Mucosa of descending colon (tissue), 3 donors: ENCODE results near the gene ZBTB17. TPM values are rescaled to one million over a fixed set of nuclear protein-coding genes. Genes with fewer than 3 reads are reported as not detected.

Experiments used
- ATAC-seq: fragments of 200-7000 bp; cut with Tn5 transposase; one replicate; pipeline ENCODE4 v1.9.1; 2020; ENCODE audit warnings: mild to moderate bottlenecking, moderate library complexity
- DNase-seq, 3 donors: peaks; one replicate each; pipeline ENCODE4 v3.0.0-alpha.2; 2020
- H3K36me3 ChIP-seq: fragments of 200-600 bp; one replicate; pipeline ENCODE4 v1.8.0; 2021; ENCODE audit warnings: low read depth, mild to moderate bottlenecking
- H3K4me1 ChIP-seq: fragments of 200-600 bp; one replicate; pipeline ENCODE4 v1.8.0; 2021; ENCODE audit warnings: low read depth, mild to moderate bottlenecking
- H3K4me3 ChIP-seq: fragments of 200-600 bp; one replicate; pipeline ENCODE4 v1.8.0; 2021; ENCODE audit warnings: mild to moderate bottlenecking
- H3K9me3 ChIP-seq: fragments of 200-600 bp; one replicate; pipeline ENCODE4 v1.8.0; 2021; ENCODE audit warnings: mild to moderate bottlenecking
- intact Hi-C, 2 donors: fragments of 100-400 bp; cut with DNase I in 1 of 2; cut with micrococcal nuclease in 1 of 2; formaldehyde crosslinking; loops; one replicate each; pipeline versions ENCODE4 v1.11.0 to v1.11.1; 2022; cut with DNase I, micrococcal nuclease
- total RNA-seq, 3 donors: library from RNA; stranded (reverse); fragmentation: NEBNext Ultra II Directional in 2 of 3; extraction: Animal tissue kit (Norgen Biotek cat#: 25700) in 2 of 3; gene quantifications; one replicate each; pipeline versions ENCODE4 v1.2.1 to v1.2.4, GENCODE V29; 2021 to 2023
- TF ChIP-seq, protein P1 (sequence below): fragments of 200-600 bp; IDR thresholded peaks from one replicate; pipeline ENCODE4 v1.8.0; 2022; ENCODE audit warnings: antibody characterized with exemption, mild to moderate bottlenecking
- donor health status: DM: no; HTN: no; CAD: no; lungs with moderate emphysema.
- donor health status: DM: no; HTN: no; CAD: no.
- donor health status: DM: no; HTN: yes; CAD: no.

The ZBTB17 gene
- total RNA-seq, 3 donors from 2014 or later, result 29.2 to 40.8 (median 34.6) TPM

DNA sequence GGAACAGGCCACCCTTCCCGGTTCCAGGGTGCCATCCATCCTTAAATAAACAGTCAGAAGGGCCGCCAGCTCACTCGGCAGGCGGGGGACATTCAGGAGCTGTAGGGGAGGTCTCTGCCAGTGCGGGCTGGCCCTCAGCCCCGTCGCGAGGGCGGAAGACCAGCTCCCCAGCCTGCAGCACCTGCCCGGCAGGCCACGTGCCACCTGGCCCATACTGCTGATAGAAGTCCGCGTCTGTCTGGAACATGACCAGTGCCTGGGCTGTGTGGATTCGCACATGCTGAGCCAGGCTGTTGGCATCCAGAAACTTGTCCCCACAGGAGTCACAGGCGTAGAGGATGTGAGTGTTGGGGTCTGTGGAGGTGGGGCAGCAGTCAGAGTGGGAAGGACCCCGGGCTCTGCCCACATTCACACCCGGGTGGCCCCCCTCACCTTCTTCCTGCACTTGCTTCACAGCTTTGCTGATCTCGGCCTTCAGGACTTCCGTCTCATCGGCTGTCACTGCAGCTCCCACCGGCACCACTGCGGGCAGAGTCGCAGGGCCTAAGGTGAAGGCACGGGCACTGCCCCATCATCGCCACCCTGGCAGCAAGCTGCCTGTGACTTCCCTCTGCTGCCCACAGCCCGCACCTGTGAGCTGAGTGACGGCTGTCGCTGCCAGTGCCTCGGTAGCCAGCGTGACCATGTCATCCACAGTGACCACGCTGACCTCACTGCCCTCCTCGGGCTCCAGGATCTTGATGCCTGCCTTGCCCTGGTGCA lies 33.8 kb downstream of the ZBTB17 start:
- peaks cover 17% of the 10 kb centered on the region for H3K36me3 ChIP-seq

DNA sequence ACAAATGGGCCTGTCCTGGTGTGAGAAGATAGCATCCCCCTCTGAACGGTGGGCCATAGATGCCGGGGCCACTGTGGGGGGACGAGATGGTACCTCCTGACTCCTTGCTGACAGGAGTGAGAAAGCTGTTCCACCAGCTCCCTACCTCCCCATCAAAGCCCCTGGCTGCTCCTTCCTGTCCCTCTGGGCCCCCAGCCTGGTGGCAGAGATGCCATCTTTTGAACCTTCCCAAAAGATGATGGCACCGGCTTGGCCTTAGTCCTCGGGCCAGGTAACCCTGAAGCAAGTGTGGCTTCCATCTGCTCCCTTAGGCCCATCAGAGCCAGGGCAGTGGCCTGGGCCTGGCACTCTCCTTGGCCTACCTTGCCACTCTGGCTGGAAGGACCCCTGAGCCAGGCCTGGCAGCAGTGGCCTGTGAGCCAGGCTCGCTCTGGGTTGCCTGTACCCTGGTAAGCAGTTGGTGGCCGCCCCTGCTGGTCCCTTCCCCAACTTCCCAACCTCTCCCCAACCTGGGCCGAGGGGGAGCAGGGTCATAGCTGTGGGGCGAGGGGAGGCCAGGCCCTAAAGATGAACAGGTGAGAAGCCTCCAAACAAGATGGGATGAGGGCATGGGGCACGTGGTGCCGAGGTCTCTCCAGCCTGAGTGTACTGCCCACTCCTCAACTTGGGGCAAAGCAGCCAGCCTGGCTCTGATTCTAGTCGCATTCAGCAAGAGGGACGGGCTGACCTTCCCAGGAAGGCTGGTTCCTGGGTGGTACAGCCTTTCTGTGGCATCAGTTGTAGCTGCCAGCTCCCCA lies 34.7 kb downstream of the ZBTB17 start:
- DNase-seq (no peak), ATAC-seq (no peak)
- no peak overlapping the region for H3K4me3 ChIP-seq
- intact Hi-C loops, result no loop called here
- H3K9me3 ChIP-seq, result no peaks in the 10 kb centered on the region
- peaks cover 17% of the 10 kb centered on the region for H3K36me3 ChIP-seq
- TF ChIP-seq, protein P1, sequence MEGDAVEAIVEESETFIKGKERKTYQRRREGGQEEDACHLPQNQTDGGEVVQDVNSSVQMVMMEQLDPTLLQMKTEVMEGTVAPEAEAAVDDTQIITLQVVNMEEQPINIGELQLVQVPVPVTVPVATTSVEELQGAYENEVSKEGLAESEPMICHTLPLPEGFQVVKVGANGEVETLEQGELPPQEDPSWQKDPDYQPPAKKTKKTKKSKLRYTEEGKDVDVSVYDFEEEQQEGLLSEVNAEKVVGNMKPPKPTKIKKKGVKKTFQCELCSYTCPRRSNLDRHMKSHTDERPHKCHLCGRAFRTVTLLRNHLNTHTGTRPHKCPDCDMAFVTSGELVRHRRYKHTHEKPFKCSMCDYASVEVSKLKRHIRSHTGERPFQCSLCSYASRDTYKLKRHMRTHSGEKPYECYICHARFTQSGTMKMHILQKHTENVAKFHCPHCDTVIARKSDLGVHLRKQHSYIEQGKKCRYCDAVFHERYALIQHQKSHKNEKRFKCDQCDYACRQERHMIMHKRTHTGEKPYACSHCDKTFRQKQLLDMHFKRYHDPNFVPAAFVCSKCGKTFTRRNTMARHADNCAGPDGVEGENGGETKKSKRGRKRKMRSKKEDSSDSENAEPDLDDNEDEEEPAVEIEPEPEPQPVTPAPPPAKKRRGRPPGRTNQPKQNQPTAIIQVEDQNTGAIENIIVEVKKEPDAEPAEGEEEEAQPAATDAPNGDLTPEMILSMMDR, result no peak
- H3K4me1 ChIP-seq, result peaks cover 4% of the 10 kb centered on the region

More for the DNA sequence above, 33.8 kb downstream of the ZBTB17 start:
- no peak for DNase-seq
- intact Hi-C loops, result no loop called here
- TF ChIP-seq, protein P1, result no peak
- Histone ChIP-seq H3K9me3 (no peaks in the 10 kb centered on the region), H3K4me1 (peaks cover 4% of the 10 kb centered on the region), H3K4me3 (no peak overlapping the region)
- ATAC-seq, result no peak

DNA sequence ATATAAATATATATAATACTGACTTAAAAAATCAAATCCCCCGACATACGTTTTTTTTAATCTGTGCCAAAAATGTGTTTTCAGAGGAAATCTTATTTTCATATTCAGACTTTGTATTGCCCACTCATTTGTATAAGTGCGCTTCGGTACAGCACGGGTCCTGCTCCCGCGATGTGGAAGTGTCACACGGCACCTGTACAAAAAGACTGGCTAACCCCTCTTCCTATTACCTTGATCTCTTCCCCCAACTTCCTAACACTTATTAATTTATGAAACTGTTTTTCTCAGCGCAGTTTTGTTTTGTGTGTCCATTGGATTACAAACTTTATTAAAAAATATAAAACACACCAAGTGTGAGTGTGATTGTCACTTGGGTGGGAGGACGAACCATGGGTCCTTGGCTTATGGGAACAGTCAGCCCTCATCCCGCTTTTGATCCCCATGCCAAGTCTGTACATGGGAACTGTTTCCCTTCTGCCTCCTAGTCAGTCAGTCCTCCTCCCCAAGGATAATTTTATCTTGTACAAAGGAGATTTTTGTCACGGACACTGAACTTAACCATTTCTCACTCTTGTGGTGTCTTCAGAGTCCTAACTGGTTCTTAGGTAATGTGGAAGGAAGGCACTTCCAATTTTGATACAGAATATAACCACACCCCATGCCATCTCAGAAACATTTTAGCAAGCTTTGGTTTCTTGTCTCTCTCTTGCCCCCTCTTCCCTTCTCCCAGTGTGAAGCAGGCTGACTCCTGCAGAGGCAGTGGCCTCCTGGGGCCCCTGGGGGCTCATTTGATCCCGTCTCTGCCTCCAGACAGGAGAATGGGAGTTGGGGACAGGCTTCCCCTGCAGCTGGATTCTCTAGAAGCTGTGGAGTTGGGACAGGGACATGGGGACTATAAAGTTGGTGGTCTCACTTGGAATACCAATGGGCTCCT lies 35.5 kb downstream of the ZBTB17 start:
- intact Hi-C loops, result no loop called here
- DNase-seq, result no peak

DNA sequence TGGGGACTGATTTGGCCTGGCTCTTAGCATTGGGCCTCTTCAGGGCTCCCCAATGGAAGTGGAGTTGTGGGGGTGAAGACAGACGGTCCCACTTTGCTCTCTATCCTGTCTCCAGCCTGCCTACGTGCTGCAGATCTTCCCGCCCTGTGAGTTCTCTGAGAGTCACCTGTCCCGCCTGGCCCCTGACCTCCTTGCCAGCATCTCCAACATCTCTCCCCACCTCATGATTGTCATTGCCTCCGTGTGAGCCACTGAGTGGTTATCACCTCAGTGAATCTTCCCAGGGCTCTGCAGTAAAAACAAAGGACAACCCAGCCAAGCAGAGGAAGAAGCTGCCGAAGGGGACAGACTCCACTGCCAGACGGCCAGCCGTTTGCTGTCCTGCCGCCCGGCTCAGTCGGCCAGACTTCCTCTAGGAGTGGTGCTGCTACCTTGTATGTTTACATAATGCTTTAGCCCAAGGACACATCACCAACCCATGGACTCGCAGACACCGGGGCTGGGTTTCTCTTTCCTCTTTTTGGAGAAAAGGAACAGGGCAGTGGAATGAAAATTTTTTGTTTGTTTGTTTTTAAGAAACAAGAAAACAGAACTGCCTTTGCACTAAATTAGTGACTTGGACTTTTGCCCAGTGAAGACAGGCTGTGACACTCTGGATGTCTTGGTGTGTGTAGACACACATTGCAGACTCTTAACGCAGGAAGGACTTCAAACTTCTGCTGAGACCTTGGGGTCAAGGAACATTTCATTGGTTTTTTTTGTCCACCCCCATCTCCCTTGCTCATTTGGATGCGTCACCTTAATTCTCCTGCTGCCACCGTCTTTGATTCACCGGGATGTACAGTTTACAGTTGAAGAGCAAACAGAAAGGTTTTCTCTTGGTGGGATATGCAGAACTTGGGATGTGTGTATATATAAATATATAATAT lies 36.5 kb downstream of the ZBTB17 start:
- DNase-seq, result peak in 2 of 3 donors; percentile 44 to 64
- no peaks in the 10 kb centered on the region for H3K9me3 ChIP-seq
- intact Hi-C loops, result no loop called here
- ATAC-seq, result peak; percentile 77
- H3K36me3 ChIP-seq, result peaks cover 17% of the 10 kb centered on the region
- H3K4me1 ChIP-seq, result peaks cover 4% of the 10 kb centered on the region
- H3K4me3 ChIP-seq, result no peak overlapping the region
- TF ChIP-seq, protein P1, result no peak

More for the DNA sequence above, 35.5 kb downstream of the ZBTB17 start:
- TF ChIP-seq, protein P1, result no peak
- no peaks in the 10 kb centered on the region for H3K9me3 ChIP-seq
- peaks cover 4% of the 10 kb centered on the region for H3K4me1 ChIP-seq
- ATAC-seq, result no peak
- no peak overlapping the region for H3K4me3 ChIP-seq
- peaks cover 17% of the 10 kb centered on the region for H3K36me3 ChIP-seq
